Jurkat, Clone E6-1 (cell line): ENCODE measurements around the gene ATIC.
"Not testable (repeated sequence)": the region's sequence is repeated elsewhere in the genome, so short reads cannot be mapped to it uniquely, and the experiment has no call there.

ENCODE experiments used
- DNase-seq: peaks from one replicate; pipeline ENCODE4 v3.0.0-alpha.2; 2011; ENCODE audit warnings: low read depth, low spot score
- H3K4me3 ChIP-seq: 2 replicates; pipeline ENCODE4 v1.5.1; 2011; ENCODE audit warnings: mild to moderate bottlenecking, low read length, control low read depth, moderate library complexity

Gene ATIC

DNA sequence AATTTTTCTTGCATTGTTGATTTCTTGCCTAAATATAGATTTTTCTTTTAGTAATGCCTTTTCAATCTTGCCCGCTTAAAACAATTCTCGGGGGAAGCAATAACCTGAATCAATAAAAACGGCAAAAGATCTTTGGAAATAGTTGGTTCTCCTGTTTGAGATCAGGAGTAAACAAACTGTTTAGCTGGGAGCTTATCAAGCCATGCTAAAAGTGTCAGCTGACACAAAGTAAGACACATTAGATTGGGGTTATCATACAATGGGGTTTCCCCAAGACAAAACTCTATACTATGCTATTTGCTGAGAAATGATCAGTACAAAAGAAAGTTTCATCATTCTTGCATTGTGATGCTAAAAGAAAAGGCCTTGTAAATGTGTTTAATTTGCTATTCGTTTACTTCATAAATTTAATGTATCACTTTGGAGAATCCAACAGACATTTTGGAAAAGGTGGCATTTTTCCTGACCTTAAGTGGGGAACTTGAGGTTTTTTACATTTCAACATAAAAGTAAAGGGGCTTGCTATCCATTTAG lies 46.5 kb downstream of the ATIC start:
- no peak overlapping the region for H3K4me3 ChIP-seq
- no peak for DNase-seq

DNA sequence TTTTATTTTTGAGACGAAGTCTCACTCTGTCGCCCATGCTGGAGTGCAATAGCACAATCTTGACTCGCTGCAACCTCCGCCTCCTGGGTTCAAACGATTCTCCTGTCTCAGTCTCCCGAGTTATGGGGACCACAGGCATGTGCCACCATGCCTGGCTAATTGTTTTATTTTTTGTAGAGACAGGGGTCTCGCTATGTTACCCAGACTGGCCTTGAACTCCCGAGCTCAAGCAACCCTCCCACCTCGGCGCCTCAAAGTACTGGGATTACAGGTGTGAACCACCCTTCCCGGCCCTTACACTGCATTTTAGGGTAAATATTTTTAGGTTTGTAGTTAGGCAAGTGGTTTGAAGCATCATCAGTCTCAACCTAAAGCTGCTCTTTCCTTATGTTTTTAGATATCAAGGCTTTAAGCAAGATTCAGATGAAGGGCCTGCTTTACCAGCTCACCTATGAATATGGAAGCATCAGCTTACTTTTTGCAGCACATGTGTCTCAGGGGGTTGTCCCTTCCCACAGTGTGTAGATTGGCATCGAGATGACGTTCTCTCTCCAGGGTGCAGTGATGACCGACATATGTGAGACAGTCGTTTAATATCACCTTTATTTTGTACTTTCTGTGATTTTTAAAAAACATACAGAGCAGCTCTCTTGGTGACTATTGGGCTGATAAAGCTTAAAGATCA lies 47.2 kb downstream of the ATIC start:
- no peak overlapping the region for H3K4me3 ChIP-seq
- no peak for DNase-seq

DNA sequence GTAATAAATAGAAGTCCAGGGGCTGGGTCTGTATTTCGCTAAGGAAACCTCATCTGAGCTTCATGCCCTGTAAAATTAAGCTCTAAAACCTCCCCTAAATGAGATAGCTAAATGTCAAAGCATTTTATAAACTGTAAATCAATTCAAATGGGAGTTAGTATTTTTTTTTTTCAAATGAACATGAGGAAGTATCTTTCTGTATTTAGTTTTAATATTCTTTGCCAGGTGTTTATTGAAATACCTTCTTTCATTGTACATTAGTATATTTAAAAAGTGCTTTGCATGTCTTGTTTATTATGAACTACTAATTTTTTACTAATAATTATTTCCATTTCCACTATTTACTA lies 47.7 kb downstream of the ATIC start:
- no peak for DNase-seq
- H3K4me3 ChIP-seq = no peak overlapping the region

DNA sequence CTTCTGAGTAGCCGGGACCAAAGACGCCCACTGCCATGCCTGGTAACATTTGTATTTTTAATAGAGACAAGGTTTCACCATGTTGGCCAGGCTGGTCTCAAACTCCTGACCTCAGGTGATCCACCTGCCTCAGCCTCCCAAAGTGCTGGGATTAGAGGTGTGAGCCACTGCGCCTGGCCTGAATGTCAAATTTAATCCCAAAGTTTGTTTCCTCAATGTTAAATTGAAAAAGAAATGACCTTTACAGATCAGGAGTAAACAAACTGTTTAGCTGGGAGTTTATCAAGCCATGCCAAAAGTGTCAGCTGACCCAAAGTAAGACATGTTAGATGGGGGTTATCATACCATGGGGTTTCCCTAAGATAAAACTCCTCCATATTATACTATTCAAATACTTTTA lies 48.2 kb downstream of the ATIC start:
- not testable (repeated sequence) for H3K4me3 ChIP-seq

DNA sequence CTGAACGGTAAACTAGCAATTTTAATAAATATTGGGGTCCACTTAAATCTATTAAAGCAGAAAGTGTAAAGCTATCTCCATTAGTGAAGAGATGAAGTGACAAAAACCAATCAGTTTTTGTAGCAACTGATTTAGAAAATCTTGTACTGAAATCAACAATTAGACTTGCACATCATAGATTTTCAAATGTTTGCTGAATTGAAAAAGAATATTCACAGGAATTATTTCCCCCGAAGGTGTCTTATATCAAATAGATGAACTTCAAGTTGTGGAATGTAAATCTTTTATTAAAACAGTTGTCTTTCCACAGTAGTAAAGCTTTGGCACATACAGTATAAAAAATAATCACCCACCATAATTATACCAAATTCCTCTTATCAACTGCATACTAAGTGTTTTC lies 48.7 kb downstream of the ATIC start:
- H3K4me3 ChIP-seq = no peak overlapping the region
- no peak for DNase-seq

More for the DNA sequence above, 48.2 kb downstream of the ATIC start:
- not testable (repeated sequence) for DNase-seq

DNA sequence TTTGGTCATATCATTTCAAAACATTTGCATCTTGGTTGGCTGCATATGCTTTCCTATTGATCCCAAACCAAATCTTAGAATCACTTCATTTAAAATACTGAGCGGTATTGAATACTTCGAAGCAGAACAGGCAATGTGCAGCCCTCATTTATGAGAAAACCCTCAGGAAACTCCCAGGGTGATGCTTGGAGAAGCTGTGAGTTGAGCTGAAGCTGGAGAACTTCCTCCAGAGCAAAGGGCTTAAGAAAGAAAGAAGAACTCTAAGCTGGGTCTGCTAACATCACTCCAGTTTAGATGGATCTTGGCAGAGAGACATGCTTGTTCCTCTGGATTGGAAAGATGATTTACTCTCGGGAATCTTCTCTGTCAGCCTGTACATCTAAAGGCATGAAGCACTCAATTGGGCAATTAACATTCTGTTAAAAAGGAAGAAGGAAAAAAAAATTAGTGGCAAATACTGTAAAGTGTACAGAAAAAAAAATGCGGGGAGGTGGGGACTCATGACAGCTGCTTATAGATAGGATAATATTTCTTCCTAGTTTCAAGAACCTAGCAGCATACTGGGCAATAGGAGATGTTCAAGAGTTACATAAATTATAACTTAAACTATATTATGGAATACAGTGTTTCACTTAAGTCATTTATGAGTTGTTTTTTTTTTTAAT lies 49.5 kb downstream of the ATIC start:
- no peak for DNase-seq
- no peak overlapping the region for H3K4me3 ChIP-seq

DNA sequence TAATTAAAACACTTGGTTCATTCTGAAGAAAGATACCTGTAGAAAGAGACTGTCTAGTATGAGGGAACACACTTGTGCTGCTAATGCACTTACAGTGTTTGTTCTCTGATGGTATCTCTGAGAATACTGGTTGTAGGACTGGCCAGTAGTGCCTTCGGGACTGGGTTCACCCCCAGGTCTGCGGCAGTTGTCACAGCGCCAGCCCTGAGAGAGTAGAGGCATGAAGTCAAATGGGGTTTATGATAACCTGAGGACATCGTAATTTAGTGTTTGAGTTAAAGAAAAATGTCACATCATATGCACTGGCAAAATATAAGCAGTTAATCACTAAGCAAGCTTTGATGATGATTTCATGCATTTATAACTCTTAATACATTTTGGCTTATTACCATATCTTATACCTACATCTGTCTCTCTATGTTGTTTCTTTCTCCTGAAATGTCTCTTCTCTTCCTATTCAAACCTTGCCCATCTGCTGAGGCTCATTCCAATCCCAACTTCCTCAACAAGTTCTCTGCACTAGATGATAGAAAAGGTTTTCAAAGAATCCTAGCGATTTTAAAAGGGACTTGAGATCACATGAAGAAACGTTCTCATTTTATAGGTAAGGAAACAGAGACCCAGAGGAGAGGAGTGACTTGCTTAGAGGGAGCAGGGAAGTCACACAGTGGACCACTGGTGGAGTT lies 50.2 kb downstream of the ATIC start:
- no peak for DNase-seq
- H3K4me3 ChIP-seq = no peak overlapping the region

DNA sequence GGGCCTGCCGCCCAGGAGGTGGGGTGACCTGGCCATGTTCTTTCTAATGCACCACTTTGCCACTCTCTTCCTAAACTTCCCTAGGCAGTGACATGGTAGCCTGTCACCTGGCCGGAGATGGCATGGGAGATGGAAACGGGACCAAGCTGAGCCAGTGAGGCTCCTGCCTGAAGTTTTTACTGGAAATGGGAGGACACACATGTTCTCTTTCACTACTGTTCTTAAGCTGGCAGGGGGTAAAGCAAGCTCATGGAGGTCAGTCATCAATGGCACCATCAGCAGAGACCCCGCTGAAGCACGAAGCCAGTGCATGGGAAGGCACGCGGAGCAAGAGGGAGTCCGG lies 50.7 kb downstream of the ATIC start:
- no peak overlapping the region for H3K4me3 ChIP-seq
- no peak for DNase-seq

DNA sequence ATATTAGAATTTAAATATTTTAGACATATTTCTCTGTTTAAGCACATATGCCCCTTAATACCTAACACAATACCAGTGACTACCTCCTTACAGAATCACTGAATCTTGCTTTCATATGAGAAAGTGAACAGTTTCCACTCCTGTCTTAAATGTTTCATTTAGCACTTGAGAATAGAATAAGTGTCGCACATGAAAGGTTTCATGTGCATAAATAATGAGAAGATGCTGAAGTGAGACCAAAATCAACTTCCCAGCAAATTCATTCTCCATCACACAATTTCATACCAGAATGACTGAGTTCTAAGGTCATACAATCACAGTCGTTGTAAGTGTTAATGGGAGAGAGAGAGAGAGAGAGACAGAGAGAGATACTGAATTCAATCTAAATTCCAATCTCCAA lies 51.2 kb downstream of the ATIC start:
- DNase-seq = no peak
- no peak overlapping the region for H3K4me3 ChIP-seq

DNA sequence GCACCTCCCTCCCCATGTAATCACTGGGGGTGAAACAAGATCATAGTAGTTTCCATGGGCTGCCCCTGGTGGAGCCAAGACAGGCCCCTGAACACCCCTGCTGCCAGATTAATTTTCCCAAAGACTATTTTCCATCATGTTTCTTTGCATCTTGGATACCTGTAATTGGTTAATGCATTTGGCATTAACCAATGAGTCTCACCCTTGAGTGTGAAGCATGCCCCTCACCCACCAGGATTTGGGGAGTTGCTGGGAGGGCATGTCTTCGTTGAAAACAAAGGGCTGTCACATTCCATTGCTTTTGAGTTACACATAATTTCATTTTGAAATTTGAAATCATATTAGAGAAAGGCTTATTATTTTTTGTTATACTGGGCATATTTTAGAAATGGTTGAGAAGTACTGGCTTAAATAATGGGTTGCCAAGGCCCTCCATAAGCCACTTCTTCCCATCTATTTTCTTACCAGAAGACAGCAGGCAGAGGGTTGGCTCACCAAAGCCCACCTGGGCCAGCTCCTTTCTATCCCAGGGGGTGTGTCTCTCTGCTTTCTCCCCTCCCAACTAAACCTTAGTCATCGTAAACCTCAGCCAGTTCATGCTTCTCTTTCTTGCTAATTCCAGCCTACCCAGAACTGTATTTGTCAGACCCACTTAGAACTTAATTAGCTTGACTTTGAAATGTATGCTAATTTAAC lies 51.8 kb downstream of the ATIC start:
- no peak overlapping the region for H3K4me3 ChIP-seq

DNA sequence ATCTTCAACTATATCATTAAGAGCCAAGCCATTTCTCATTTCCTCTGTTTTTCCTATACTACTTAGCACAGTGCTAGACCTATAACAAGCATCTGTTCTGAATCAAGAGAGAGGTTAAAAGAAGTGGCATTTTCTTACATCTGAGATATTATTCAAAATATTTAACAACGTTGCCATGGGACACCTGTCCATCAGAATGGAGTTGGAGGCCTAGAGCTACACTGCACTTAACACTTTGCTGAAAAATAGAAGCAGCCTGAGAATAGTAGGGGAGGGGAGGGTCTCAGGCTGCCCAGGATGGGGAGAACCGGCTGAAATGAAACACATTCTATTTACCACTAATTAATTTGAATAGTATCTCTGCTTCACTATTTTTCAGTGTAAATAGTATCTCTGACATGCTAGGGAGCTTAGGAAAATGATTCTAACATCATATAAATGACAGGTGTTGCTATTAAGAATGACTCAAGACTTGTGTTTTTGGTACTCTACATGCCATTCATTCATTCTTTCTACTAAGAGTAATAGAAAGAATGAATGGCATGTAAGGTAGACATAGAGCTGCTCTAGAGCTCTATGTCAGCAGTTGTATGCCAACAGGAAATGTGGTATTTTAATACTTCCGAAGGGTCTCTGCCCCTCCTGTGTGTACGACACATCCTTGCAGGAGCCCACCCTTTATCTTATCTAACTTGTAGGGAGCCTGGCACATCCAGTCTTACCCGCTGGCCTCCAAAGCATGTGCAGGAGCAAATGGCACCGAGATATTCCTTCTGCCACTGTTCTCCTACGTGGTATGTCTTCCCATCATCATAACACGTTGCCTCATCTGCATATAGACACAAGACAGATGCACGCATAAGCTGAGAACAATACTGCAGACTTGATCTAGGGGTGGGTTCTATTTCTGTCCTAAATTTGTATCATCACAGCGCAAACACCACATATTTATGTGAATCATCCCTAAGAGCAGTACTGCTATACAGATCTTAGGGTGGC lies 52.6 kb downstream of the ATIC start:
- no peak overlapping the region for H3K4me3 ChIP-seq
- DNase-seq = no peak

More for the DNA sequence above, 51.8 kb downstream of the ATIC start:
- no peak for DNase-seq

DNA sequence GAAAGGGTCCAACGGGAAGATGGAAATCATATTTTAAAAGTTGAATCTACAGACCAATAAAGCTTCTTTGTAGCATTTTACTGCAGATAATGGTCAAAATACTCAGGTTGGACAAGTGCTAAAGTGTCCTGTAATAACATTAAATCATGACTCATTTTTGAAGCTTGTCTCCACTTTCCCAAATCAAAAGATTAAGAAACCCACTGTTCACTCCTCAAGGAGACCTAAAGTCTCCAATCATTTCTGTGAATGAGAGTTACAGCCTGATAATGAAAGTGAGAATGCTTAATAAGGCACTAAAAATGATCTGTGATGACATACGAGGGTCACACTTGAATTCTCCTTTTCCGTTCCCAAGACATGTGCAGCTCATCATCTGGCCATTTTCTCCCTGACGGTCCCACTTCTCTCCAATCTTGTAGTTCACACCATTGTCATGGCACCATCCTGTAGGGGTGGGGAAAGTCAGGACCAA lies 53.4 kb downstream of the ATIC start:
- DNase-seq = no peak
- no peak overlapping the region for H3K4me3 ChIP-seq

DNA sequence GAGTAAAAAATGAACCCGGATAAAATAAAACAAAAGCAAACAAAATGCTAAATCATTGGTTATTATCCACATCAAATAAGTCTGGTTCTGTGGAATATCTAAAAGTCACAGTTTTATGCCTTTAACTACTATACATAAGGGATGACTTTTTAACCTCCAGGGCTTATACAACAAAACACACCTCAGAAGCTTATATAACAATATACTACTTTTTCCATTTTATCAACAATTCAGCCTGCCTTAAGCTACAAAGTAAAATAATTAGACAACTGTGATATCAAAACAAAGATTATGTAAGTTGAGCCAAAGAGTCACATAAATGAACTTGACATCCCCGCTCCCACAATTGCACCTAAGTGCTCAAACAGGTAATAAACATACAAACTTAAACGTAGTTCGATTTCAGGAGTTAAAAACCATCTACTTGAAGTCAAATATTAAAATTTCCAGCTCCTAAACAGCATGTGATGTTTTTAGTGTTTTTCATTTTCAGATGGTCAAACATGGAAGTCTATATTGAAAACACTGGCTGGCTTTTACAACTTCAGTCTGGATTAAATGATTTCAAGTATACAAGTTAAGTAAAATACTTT lies 54.7 kb downstream of the ATIC start:
- no peak for DNase-seq
- H3K4me3 ChIP-seq = no peak overlapping the region

DNA sequence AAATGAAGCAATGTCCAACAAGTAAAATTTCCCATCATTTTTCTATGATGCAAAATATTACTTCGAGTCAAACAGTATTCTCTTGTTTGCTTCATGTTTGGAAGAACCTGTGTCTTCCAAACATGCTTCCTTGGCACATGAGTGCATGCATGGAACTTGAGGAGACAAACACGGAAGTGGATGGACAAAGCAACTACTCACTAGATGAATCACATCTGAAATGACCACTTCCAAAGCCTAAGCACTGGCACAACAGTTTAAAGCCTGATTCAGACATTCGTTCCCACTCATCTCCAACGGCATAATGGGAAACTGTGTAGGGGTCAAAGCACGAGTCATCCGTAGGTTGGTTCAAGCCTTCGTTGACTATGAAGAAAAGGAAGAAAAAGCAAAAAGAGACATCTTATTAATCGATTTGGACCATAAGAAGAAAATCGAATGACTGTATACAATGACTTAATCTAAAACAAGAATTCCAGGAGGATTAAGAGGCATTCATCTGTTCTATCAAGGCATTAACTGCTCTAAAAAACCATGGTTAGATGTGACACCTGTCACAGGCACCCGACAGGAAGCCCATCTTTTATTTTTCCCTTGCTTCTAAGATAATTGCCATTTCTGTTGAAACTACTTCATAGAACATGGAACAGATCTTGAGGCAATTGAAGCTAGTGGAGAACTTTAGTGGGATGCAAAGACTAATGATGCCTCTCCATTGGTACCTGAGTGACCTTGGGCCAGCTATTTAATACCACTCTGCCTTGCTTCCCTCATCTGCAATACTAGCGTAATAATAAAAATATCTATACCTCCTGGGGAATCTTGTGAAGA lies 56.0 kb downstream of the ATIC start:
- H3K4me3 ChIP-seq = no peak overlapping the region
- DNase-seq = no peak

DNA sequence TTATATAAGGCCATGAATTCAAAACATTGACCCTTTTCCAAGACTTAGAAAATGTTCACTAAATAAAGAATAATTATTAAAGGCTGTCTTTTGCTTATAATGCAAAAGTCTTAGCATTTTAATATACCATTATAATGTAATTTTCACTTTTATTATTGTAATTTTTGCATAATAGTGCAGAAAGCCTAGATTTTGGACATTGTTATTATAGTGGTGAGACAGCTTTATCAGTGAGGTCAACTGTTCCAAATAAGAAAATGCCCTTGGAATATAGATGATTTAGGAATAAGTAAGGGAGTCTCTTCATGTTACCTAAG lies 56.6 kb downstream of the ATIC start:
- DNase-seq = no peak
- H3K4me3 ChIP-seq = no peak overlapping the region

DNA sequence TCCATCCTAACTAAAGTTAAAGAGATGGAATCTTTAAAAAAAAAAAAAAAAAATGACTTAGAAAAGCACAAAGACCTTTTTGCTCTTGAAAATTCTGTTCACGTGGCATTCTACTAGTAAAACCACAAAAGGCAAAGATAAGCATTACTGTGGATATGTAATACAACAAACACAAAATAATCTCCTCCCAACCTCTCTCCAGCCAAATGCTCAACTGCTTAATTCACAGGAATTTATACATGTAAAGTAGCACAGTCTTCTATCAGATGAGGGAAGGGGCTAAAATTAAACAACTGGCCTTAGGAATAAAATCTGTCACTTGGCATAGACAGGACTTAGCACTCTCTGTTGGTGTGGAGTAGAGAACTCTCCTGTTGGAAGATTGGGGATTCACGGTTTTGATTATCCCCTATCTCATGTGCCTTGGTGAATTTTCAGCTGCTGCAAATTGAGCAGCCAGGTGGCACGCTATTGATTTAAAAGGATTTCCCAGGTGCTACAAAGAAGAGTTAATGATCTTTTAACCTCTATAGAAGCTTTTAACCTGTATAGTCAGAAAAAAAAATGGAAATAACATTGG lies 57.4 kb downstream of the ATIC start:
- DNase-seq = no peak
- H3K4me3 ChIP-seq = no peak overlapping the region
